ENCODE data around the gene RAB36.

RAB36 gene

DNA sequence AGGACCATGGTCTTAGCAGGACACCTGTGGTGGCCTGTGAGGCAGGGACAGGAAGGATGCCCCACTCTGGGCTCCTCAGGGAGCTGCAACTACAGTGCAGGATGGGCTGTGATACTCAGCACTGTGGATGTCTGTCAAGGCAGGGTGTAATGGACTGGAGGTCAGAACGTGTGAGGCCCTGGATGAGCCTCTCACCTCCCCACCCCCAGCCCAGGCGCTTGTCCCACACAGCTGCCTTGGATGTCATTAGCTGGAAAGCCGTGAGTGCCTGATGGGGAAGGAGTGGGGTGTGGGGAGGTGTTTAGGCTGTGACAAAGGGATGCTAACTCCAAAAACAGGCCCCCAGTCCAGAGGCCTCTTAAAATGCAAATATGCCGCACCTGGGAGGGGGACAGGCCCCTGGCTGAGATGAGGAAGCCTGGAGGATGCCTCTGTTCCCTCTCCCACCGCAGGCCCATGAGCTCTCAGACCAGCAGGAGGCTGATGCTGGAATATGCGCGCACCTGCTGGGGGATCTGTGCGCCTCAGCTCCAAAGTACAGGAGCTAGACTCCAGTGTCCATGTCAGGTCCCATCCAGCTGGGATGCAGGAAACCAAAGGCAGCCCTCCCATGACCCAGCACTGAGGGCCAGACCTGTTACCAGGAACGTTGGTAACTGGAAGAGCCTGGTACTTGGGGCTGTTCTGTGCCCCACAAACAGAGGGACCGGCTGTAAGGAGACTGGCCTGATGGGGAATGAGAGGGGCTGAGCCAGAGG, 28.6 kb upstream of the RAB36 start:
- Histone ChIP-seq H3K27me3 (ENCODE audit: control insufficient read depth, low read length) (no peaks in the 10 kb centered on the region), H3K4me1 (ENCODE audit: control insufficient read depth, low read length) (peaks cover 20% of the 10 kb centered on the region), H3K36me3 (ENCODE audit: control insufficient read depth, low read length) (no peaks in the 10 kb centered on the region), H3K4me2 (ENCODE audit: low read length) (no peak overlapping the region), H3K27ac (ENCODE audit: low read depth, low read length) (no peak overlapping the region), H3K9me2 (replicated peaks; ENCODE audit: control insufficient read depth, low read length) (no peaks in the 10 kb centered on the region), H3K4me3 (ENCODE audit: low read length) (no peak overlapping the region), H3F3A (ENCODE audit: control insufficient read depth, insufficient read depth) (no peaks in the 10 kb centered on the region), H4K20me1 (ENCODE audit: control insufficient read depth, insufficient read depth, low read depth, low read length) (no peaks in the 10 kb centered on the region), H3K79me2 (ENCODE audit: control insufficient read depth, low read length) (no peaks in the 10 kb centered on the region), H3K9me3 (ENCODE audit: control insufficient read depth, insufficient read depth, low read length) (no peaks in the 10 kb centered on the region)
- TF ChIP-seq EZH2phosphoT487 (IDR thresholded peaks at IDR 0.05; ENCODE audit: borderline replicate concordance, low read length), result no peak
- TF ChIP-seq, protein P1, sequence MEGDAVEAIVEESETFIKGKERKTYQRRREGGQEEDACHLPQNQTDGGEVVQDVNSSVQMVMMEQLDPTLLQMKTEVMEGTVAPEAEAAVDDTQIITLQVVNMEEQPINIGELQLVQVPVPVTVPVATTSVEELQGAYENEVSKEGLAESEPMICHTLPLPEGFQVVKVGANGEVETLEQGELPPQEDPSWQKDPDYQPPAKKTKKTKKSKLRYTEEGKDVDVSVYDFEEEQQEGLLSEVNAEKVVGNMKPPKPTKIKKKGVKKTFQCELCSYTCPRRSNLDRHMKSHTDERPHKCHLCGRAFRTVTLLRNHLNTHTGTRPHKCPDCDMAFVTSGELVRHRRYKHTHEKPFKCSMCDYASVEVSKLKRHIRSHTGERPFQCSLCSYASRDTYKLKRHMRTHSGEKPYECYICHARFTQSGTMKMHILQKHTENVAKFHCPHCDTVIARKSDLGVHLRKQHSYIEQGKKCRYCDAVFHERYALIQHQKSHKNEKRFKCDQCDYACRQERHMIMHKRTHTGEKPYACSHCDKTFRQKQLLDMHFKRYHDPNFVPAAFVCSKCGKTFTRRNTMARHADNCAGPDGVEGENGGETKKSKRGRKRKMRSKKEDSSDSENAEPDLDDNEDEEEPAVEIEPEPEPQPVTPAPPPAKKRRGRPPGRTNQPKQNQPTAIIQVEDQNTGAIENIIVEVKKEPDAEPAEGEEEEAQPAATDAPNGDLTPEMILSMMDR (IDR thresholded peaks at IDR 0.05; ENCODE audit: low read depth, low read length, poor library complexity, severe bottlenecking), result no peak

DNA sequence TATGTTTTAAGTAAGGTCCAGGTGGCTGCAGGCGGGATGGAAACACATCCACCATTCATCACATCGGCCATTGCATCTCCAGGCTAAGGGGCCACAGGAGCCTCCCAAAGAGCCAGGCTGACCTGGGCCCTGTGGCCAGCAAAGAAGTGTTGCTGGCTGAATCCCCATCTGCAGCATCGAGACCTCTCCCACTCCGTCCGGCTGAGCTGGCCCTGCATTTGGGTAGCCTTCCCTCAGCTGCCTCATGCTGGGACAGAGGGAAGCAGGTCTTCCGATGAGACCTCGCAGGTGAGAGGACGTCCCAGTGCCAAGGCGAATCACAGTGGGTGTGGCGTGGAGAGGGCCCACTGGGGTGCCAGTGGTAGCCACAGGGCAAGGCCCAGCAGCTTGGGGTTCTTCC, 28.0 kb upstream of the RAB36 start:
- H3K36me3 ChIP-seq (ENCODE audit: control insufficient read depth, low read length), result no peaks in the 10 kb centered on the region
- H3K9me2 ChIP-seq (replicated peaks; ENCODE audit: control insufficient read depth, low read length), result no peaks in the 10 kb centered on the region
- H4K20me1 ChIP-seq (ENCODE audit: control insufficient read depth, insufficient read depth, low read depth, low read length), result no peaks in the 10 kb centered on the region
- no peak overlapping the region for H3K4me2 ChIP-seq (ENCODE audit: low read length)
- no peak for TF ChIP-seq EZH2phosphoT487 (IDR thresholded peaks at IDR 0.05; ENCODE audit: borderline replicate concordance, low read length)
- TF ChIP-seq, protein P1 (IDR thresholded peaks at IDR 0.05; ENCODE audit: low read depth, low read length, poor library complexity, severe bottlenecking), result no peak
- H3K4me3 ChIP-seq (ENCODE audit: low read length), result no peak overlapping the region
- H3F3A ChIP-seq (ENCODE audit: control insufficient read depth, insufficient read depth), result no peaks in the 10 kb centered on the region
- H3K27ac ChIP-seq (ENCODE audit: low read depth, low read length), result no peak overlapping the region
- peaks cover 20% of the 10 kb centered on the region for H3K4me1 ChIP-seq (ENCODE audit: control insufficient read depth, low read length)
- no peaks in the 10 kb centered on the region for H3K9me3 ChIP-seq (ENCODE audit: control insufficient read depth, insufficient read depth, low read length)
- no peaks in the 10 kb centered on the region for H3K27me3 ChIP-seq (ENCODE audit: control insufficient read depth, low read length)
- H3K79me2 ChIP-seq (ENCODE audit: control insufficient read depth, low read length), result no peaks in the 10 kb centered on the region

DNA sequence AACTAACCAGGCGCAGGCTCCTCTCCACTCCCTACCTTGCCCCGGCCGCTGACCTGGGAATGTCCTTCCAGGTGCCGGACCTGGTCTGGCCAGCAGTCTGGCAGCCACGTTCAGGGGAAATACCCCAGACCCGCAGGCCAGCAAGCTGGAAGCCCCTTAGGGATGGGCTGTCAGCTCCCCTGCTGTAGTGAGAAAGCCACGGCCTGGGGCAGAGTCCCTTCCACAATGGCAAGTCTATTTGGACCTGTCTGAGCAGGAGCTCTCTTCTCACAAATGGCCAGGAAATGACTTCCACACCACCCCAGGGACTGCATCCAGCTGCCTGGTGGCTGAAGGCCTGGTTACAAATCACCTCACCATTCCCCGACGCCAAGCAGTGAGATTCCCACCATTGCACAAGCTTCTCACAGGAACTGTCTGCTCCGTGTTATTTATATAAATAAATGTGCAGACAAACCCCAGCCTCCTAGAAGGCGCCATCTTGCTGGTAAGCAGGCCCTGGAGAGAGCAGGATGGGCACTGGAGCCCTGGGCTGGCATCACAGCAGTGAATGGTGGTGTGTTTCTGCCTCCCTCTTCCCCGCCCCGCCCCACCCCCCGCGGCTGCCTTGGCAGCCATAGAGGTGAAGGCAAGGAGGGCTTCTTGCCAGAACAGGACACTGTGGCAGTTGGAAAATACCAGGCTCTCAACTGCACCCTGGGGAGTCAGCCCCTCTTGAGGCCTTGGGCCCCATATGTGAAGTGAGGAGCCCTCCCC, 27.2 kb upstream of the RAB36 start:
- no peak overlapping the region for H3K27ac ChIP-seq (ENCODE audit: low read depth, low read length)
- TF ChIP-seq, protein P1 (IDR thresholded peaks at IDR 0.05; ENCODE audit: low read depth, low read length, poor library complexity, severe bottlenecking), result no peak
- TF ChIP-seq EZH2phosphoT487 (IDR thresholded peaks at IDR 0.05; ENCODE audit: borderline replicate concordance, low read length), result no peak
- no peaks in the 10 kb centered on the region for H3K79me2 ChIP-seq (ENCODE audit: control insufficient read depth, low read length)
- H3K4me1 ChIP-seq (ENCODE audit: control insufficient read depth, low read length), result peaks cover 15% of the 10 kb centered on the region
- H3K27me3 ChIP-seq (ENCODE audit: control insufficient read depth, low read length), result no peaks in the 10 kb centered on the region
- no peaks in the 10 kb centered on the region for H4K20me1 ChIP-seq (ENCODE audit: control insufficient read depth, insufficient read depth, low read depth, low read length)
- H3K9me2 ChIP-seq (replicated peaks; ENCODE audit: control insufficient read depth, low read length), result no peaks in the 10 kb centered on the region
- H3K4me3 ChIP-seq (ENCODE audit: low read length), result no peak overlapping the region
- no peak overlapping the region for H3K4me2 ChIP-seq (ENCODE audit: low read length)
- no peaks in the 10 kb centered on the region for H3K36me3 ChIP-seq (ENCODE audit: control insufficient read depth, low read length)
- H3F3A ChIP-seq (ENCODE audit: control insufficient read depth, insufficient read depth), result no peaks in the 10 kb centered on the region
- no peaks in the 10 kb centered on the region for H3K9me3 ChIP-seq (ENCODE audit: control insufficient read depth, insufficient read depth, low read length)
